ENCODE data around the gene CD247. TPM values are rescaled to one million over a fixed set of nuclear protein-coding genes. Genes with fewer than 3 reads are reported as not detected.

Gene CD247
- total RNA-seq (2021) (0.59 and 1.4 TPM in 2 replicates), Bru-seq, nascent RNA (percentile 9 among the genes with signal in this experiment), BruChase-seq, experiment 1, labeled RNA remaining after a 2-hour chase (percentile 7 among the genes with signal in this experiment), BruChase-seq, experiment 2, labeled RNA remaining after a 6-hour chase (percentile 14 among the genes with signal in this experiment)
- long read RNA-seq = 0 reads

GRCh38 chr1:167518331-167518700, at the start of gene CD247:
Gene CD247 (minus strand): TSS chr1:167518529. CDS start chr1:167518465, 64 bp downstream.
- intact Hi-C loops (cut with micrococcal nuclease; ENCODE audit: unreplicated experiment) = no loop called here
- POLR2A ChIA-PET (ENCODE audit: low non-redundant PET) = interaction anchor here (0.5 kb wide), 1 partner anchor 76 kb away, joined by 3 read pairs; no protein-coding TSS in a partner anchor

GRCh38 chr1:167567663-167568062, 49.3 kb upstream of the CD247 start:
- H3K4me1 ChIP-seq (ENCODE audit: insufficient read depth, low read length, poor library complexity, severe bottlenecking) = no peaks in the 10 kb centered on the region
- no peak overlapping the region for H3K4me3 ChIP-seq (ENCODE audit: low read depth, low read length, poor library complexity, severe bottlenecking)
- no peak for DNase-seq (ENCODE audit: low spot score)
- TF ChIP-seq EZH2 (IDR thresholded peaks at IDR 0.05; ENCODE audit: borderline replicate concordance, low read depth, low read length, poor library complexity, severe bottlenecking) = no peak
- TF ChIP-seq CTCF (conservative IDR thresholded peaks at IDR 0.05; ENCODE audit: low read depth, low read length) = no peak
- intact Hi-C loops (cut with micrococcal nuclease; ENCODE audit: unreplicated experiment) = no loop called here
- H3K27ac ChIP-seq (ENCODE audit: low read depth, low read length, poor library complexity, severe bottlenecking) = no peak overlapping the region
- ChIA-PET POLR2A (ENCODE audit: low non-redundant PET) (no interaction called here), CTCF (no interaction called here)
- no peaks in the 10 kb centered on the region for H3K27me3 ChIP-seq (replicated peaks; ENCODE audit: insufficient read depth, low read depth, low read length, poor library complexity)
- no peaks in the 10 kb centered on the region for H3K9me3 ChIP-seq (ENCODE audit: low read depth, low read length, poor library complexity, severe bottlenecking)
- H3K36me3 ChIP-seq (ENCODE audit: insufficient read depth, low read length, poor library complexity, severe bottlenecking) = no peaks in the 10 kb centered on the region
- no TSS peak for BruUV-seq (replicated peaks)

More at GRCh38 chr1:167518331-167518700, at the start of gene CD247:
- H3K36me3 ChIP-seq (ENCODE audit: insufficient read depth, low read length, poor library complexity, severe bottlenecking) = no peaks in the 10 kb centered on the region
- no peak within 1 kb of the TSS for H3K4me3 ChIP-seq (ENCODE audit: low read depth, low read length, poor library complexity, severe bottlenecking)
- no peak for TF ChIP-seq CTCF (conservative IDR thresholded peaks at IDR 0.05; ENCODE audit: low read depth, low read length)
- no peak for TF ChIP-seq EZH2 (IDR thresholded peaks at IDR 0.05; ENCODE audit: borderline replicate concordance, low read depth, low read length, poor library complexity, severe bottlenecking)
- no peak within 1 kb of the TSS for H3K27ac ChIP-seq (ENCODE audit: low read depth, low read length, poor library complexity, severe bottlenecking)
- no TSS peak for BruUV-seq (replicated peaks)
- peaks cover 4% of the 10 kb centered on the region for H3K27me3 ChIP-seq (replicated peaks; ENCODE audit: insufficient read depth, low read depth, low read length, poor library complexity)
- no peaks in the 10 kb centered on the region for H3K4me1 ChIP-seq (ENCODE audit: insufficient read depth, low read length, poor library complexity, severe bottlenecking)
- H3K9me3 ChIP-seq (ENCODE audit: low read depth, low read length, poor library complexity, severe bottlenecking) = no peaks in the 10 kb centered on the region
- CTCF ChIA-PET = no interaction called here
- DNase-seq (ENCODE audit: low spot score) = no peak

- POLR2A ChIA-PET (ENCODE audit: low non-redundant PET) = no interaction called here
- Histone ChIP-seq H3K27me3 (replicated peaks; ENCODE audit: insufficient read depth, low read depth, low read length, poor library complexity) (no peaks in the 10 kb centered on the region), H3K27ac (ENCODE audit: low read depth, low read length, poor library complexity, severe bottlenecking) (no peak overlapping the region), H3K4me1 (ENCODE audit: insufficient read depth, low read length, poor library complexity, severe bottlenecking) (no peaks in the 10 kb centered on the region), H3K36me3 (ENCODE audit: insufficient read depth, low read length, poor library complexity, severe bottlenecking) (no peaks in the 10 kb centered on the region), H3K4me3 (ENCODE audit: low read depth, low read length, poor library complexity, severe bottlenecking) (no peak overlapping the region), H3K9me3 (ENCODE audit: low read depth, low read length, poor library complexity, severe bottlenecking) (no peaks in the 10 kb centered on the region)
- intact Hi-C loops (cut with micrococcal nuclease; ENCODE audit: unreplicated experiment) = no loop called here
- TF ChIP-seq EZH2 (IDR thresholded peaks at IDR 0.05; ENCODE audit: borderline replicate concordance, low read depth, low read length, poor library complexity, severe bottlenecking) = no peak
- no peak for TF ChIP-seq CTCF (conservative IDR thresholded peaks at IDR 0.05; ENCODE audit: low read depth, low read length)
- no TSS peak for BruUV-seq (replicated peaks)
- no peak for DNase-seq (ENCODE audit: low spot score)
- CTCF ChIA-PET = no interaction called here
Measured at GRCh38 chr1:167566766-167567165, 48.4 kb upstream of the CD247 start.
